ENCODE data around the gene AHNAK2. TPM values are rescaled to one million over a fixed set of nuclear protein-coding genes. Genes with fewer than 3 reads are reported as not detected.

The AHNAK2 gene
- total RNA-seq, 1 donor from 2014 or later: 1.1 TPM

DNA sequence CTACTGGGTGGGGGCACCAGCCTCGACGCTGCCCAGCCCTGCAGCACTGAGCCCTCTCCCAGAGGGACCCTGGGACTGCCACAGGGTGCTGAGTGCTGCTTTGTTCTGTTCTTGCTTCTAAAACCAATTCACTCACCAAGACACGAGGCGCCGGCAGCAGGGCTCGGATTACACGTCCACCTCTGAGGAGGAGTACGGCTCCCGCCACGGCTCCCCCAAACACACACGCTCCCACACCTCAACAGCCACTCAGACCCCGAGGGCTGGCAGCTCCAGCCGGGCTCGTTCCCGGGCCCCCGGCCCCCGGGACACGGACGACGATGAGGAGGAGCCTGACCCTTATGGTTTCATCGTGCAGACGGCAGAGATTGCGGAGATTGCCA is 88.8 kb downstream of the AHNAK2 start:
- Mint-ChIP-seq H3K4me3 (ENCODE audit: low read depth) (no peak overlapping the region), H3K27ac (no peak overlapping the region), H3K36me3 (ENCODE audit: insufficient read depth) (peaks cover 3% of the 10 kb centered on the region), H3K27me3 (no peaks in the 10 kb centered on the region), H3K9me3 (ENCODE audit: low read depth) (no peaks in the 10 kb centered on the region), H3K4me1 (ENCODE audit: low read depth) (no peaks in the 10 kb centered on the region)
- no peak for DNase-seq (ENCODE audit: low spot score, unreplicated experiment)
- no peak for TF ChIP-seq CTCF (IDR thresholded peaks at IDR 0.05; ENCODE audit: unreplicated experiment)

GRCh38 chr14:104888489-104889374 is 89.4 kb downstream of the AHNAK2 start:
- no peak for DNase-seq (ENCODE audit: low spot score, unreplicated experiment)
- Mint-ChIP-seq H3K9me3 (ENCODE audit: low read depth) (no peaks in the 10 kb centered on the region), H3K36me3 (ENCODE audit: insufficient read depth) (peaks cover 3% of the 10 kb centered on the region), H3K27me3 (no peaks in the 10 kb centered on the region), H3K27ac (no peak overlapping the region), H3K4me1 (ENCODE audit: low read depth) (no peaks in the 10 kb centered on the region), H3K4me3 (ENCODE audit: low read depth) (no peak overlapping the region)
- TF ChIP-seq CTCF (IDR thresholded peaks at IDR 0.05; ENCODE audit: unreplicated experiment): no peak

DNA sequence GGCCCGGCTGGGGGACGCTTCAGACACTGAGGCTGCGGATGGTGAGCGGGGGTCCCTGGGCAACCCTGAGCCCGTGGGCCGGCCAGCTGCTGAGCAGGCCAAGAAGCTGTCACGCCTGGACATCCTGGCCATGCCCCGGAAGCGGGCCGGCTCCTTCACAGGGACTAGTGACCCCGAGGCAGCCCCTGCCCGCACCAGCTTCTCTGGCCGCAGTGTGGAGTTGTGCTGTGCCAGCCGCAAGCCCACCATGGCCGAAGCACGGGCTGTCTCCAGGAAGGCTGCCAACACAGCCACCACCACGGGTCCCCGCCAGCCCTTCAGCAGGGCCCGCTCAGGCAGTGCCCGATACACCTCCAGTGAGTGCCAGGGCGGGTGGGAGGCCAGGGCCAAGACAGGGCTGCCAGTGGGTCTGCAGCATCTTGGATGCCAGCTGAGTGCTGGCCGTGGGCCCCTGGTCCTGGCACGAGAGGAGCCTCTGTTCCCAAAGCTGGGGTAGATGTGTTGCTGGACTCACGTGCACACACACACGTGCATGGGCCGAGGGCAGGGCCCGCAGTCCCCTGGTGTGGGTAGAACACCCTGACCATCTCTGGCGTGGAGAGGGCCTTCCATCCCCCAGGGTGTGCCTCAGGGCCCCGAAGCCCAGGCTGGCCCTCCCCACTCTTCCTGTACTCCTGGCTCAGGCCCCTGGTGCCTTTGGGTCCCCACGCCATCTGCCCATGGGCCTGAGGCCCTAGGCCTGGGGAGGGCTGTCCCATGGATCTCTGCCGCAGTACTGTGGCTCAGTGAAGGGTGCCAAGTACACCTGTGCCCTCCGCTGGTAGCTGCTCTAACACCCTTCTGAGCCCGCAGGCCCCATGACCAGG is 90.3 kb downstream of the AHNAK2 start:
- no peak for DNase-seq (ENCODE audit: low spot score, unreplicated experiment)
- Mint-ChIP-seq H3K27me3 (no peaks in the 10 kb centered on the region), H3K4me3 (ENCODE audit: low read depth) (no peak overlapping the region), H3K4me1 (ENCODE audit: low read depth) (no peaks in the 10 kb centered on the region), H3K9me3 (ENCODE audit: low read depth) (no peaks in the 10 kb centered on the region), H3K36me3 (ENCODE audit: insufficient read depth) (peaks cover 3% of the 10 kb centered on the region), H3K27ac (no peak overlapping the region)
- TF ChIP-seq CTCF (IDR thresholded peaks at IDR 0.05; ENCODE audit: unreplicated experiment): no peak

Other genes with a start within 250 kb of the AHNAK2 start
- gene SIVA1, start 225.2 kb downstream of the AHNAK2 start, total RNA-seq: 98.6 and 116 TPM in 2 replicates
- gene AKT1, start 182.6 kb downstream of the AHNAK2 start, total RNA-seq: 147 and 151 TPM in 2 replicates
- gene ZBTB42, start 177.3 kb downstream of the AHNAK2 start, total RNA-seq: 12.3 and 12.6 TPM in 2 replicates
- 48.9 and 49.3 TPM in 2 replicates for gene CEP170B, start 113.1 kb downstream of the AHNAK2 start, total RNA-seq
- 0.05 TPM in 1 of 2 replicates, not detected in the other for gene PLD4, start 53.5 kb downstream of the AHNAK2 start, total RNA-seq
- 20.1 and 20.8 TPM in 2 replicates for gene CLBA1, start 7.4 kb upstream of the AHNAK2 start, total RNA-seq
- gene CDCA4, start 42.7 kb upstream of the AHNAK2 start, total RNA-seq: 21.5 and 22.9 TPM in 2 replicates
- 0.57 and 0.69 TPM in 2 replicates for gene GPR132, start 87.1 kb upstream of the AHNAK2 start, total RNA-seq
- gene JAG2, start 190.4 kb upstream of the AHNAK2 start, total RNA-seq: 3.8 and 8.5 TPM in 2 replicates
- 66.6 and 68.5 TPM in 2 replicates for gene NUDT14, start 202.9 kb upstream of the AHNAK2 start, total RNA-seq

Data from progenitor cell of endocrine pancreas (in vitro differentiated cells).